WERI-Rb-1 (cell line): ENCODE measurements around the gene PRSS8.
"Not testable (repeated sequence)": the region's sequence is repeated elsewhere in the genome, so short reads cannot be mapped to it uniquely, and the experiment has no call there.

Experiments used
- DNase-seq: peaks from one replicate; pipeline ENCODE4 v3.0.0-alpha.2; 2020
- H3K27ac ChIP-seq: fragments of 250-450 bp; sonication (Bioruptor Pico); 2 replicates; pipeline ENCODE4 v1.5.1; 2020; ENCODE audit warnings: mild to moderate bottlenecking, moderate library complexity
- H3K27me3 ChIP-seq: fragments of 250-450 bp; sonication (Bioruptor Pico); 2 replicates; pipeline ENCODE4 v1.5.1; 2021; ENCODE audit warnings: mild to moderate bottlenecking, low read depth, moderate library complexity; ENCODE audit not compliant: insufficient read depth, severe bottlenecking
- H3K36me3 ChIP-seq: fragments of 250-450 bp; sonication (Bioruptor Pico); 2 replicates; pipeline ENCODE4 v1.5.1; 2020; ENCODE audit warnings: mild to moderate bottlenecking, moderate library complexity
- H3K4me3 ChIP-seq: 2 replicates; pipeline ENCODE4 v1.5.1; 2011; ENCODE audit warnings: low read depth, mild to moderate bottlenecking, control low read depth, low read length
- H3K9me3 ChIP-seq: fragments of 250-450 bp; sonication (Bioruptor Pico); 2 replicates; pipeline ENCODE4 v1.5.1; 2021; ENCODE audit warnings: mild to moderate bottlenecking, moderate library complexity; ENCODE audit not compliant: severe bottlenecking
- TF ChIP-seq, protein P1 (sequence below): IDR thresholded peaks from 2 replicates; pipeline ENCODE4 v1.5.1; 2011; ENCODE audit warnings: low read depth, mild to moderate bottlenecking, control low read depth, inconsistent platforms, low read length

The PRSS8 gene

DNA sequence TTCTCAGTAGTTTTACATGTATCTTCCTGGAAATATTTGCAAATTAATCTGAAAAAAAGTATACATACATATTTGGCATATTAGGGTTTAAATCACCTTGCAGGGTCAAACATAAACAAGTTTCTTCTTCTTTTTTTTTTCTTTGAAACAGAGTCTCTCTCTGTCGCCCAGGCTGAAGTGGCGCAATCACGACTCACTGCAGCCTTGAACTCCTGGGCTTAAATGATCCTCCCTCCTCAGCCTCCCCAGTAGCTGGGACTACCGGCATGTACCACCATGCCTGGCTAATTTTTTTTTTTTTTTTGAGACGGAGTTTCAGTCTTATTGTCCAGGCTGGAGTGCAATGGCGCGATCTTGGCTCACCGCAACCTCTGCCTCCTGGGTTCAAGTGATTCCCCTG lies 31.8 kb upstream of the PRSS8 start:
- H3K27ac ChIP-seq, result no peak overlapping the region
- H3K27me3 ChIP-seq, result no peaks in the 10 kb centered on the region
- no peak for DNase-seq
- TF ChIP-seq, protein P1, sequence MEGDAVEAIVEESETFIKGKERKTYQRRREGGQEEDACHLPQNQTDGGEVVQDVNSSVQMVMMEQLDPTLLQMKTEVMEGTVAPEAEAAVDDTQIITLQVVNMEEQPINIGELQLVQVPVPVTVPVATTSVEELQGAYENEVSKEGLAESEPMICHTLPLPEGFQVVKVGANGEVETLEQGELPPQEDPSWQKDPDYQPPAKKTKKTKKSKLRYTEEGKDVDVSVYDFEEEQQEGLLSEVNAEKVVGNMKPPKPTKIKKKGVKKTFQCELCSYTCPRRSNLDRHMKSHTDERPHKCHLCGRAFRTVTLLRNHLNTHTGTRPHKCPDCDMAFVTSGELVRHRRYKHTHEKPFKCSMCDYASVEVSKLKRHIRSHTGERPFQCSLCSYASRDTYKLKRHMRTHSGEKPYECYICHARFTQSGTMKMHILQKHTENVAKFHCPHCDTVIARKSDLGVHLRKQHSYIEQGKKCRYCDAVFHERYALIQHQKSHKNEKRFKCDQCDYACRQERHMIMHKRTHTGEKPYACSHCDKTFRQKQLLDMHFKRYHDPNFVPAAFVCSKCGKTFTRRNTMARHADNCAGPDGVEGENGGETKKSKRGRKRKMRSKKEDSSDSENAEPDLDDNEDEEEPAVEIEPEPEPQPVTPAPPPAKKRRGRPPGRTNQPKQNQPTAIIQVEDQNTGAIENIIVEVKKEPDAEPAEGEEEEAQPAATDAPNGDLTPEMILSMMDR, result no peak
- no peak overlapping the region for H3K4me3 ChIP-seq
- H3K9me3 ChIP-seq, result no peaks in the 10 kb centered on the region
- H3K36me3 ChIP-seq, result no peaks in the 10 kb centered on the region

DNA sequence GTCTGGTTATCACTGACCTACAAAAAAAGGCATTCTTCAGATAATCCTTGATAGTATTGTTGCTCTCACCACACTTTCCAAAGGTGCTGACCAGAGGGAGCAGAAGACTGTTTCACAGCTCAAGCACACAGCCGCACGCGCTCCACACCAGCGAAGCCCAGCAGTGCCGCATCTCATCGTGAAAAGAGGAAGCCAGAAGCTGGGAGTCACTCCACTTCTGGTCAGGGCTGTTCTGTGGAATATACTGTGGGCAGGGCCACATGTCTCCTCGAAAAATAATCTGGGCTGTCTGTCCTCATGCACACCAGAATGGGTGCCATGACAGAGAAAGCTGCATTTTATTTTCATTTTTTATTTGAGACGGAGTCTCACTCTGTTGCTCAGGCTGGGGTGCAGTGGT lies 21.6 kb upstream of the PRSS8 start:
- DNase-seq, result no peak
- Histone ChIP-seq H3K27ac (no peak overlapping the region), H3K4me3 (no peak overlapping the region), H3K9me3 (no peaks in the 10 kb centered on the region), H3K27me3 (no peaks in the 10 kb centered on the region), H3K36me3 (no peaks in the 10 kb centered on the region)
- TF ChIP-seq, protein P1, result no peak

DNA sequence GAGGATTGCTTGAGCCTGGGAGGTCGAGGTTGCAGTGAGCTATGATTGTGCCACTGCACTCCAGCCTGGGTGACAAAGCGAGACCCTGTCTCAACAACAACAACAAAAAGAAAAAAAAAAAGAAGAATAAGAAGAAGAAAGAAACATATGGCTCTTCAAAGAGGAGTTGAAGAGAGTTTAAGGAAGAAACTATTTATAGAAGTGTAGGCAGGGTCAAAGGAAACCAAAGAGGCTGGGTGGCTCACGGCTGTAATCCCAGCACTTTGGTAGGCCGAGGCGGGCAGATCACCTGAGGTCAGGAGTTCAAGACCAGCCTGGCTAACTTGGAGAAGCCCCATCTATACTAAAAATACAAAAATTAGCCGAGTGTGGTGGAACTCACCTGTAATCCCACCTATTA lies 15.4 kb upstream of the PRSS8 start:
- DNase-seq, H3K27me3 ChIP-seq, H3K36me3 ChIP-seq, H3K27ac ChIP-seq, H3K9me3 ChIP-seq, H3K4me3 ChIP-seq: not testable (repeated sequence)

DNA sequence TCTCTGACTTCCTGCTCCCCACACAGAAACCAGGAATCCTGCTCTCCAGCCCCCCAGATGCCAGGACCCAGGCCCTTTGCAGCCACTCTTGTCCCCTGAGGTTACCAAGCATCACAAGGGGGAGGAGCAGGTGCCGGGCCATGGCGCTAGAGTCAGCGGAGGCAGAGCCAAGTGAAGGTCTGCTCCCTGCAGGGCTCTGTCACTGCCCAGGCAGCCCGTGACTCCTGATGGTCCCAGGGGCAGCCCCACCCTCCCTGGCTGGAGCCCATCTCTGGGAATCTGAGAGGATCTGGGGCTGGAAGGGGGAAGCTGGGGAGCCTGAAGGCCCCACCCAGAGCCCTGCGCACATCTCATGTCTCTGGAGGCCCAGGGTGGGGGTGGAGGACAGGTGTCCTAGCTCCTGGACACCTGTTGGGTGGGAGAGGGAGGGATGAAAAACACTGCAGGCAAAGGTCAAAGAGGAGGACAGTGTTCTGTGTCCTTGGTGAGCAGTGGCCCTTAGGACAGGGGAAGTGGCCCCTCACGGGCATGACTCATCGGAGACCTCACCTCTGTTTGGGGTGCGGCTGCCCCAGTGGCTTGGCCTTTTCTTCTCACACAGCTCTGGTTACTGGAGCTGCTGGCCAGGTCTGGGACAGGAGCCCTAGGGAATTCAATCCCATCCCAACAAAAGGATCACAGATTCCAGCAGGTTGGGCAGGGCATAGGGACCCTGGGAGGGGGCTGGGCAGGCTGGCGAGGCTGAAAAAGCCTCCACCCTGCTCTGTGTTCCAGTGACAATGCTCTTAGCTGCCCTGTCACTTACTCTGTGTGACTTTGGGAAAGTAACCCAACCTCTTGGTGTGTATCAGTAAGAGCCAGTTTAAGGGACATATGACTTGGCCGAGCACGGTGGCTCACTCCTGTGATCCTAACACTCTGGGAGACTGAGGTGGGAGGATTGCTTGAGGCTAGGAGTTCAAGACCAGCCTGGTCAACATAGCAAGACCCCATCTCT lies 14.7 kb upstream of the PRSS8 start, which contains the start of gene PRSS36:
TSS of gene PRSS36 (minus strand) at position 173 of the 997 bp plus-strand sequence. CDS start at position 142, 31 bp downstream.
- TF ChIP-seq, protein P1, result no peak
- Histone ChIP-seq H3K36me3 (no peaks in the 10 kb centered on the region), H3K4me3 (no peak within 1 kb of the TSS), H3K27me3 (no peaks in the 10 kb centered on the region), H3K9me3 (no peaks in the 10 kb centered on the region), H3K27ac (no peak within 1 kb of the TSS)
- DNase-seq, result no peak

DNA sequence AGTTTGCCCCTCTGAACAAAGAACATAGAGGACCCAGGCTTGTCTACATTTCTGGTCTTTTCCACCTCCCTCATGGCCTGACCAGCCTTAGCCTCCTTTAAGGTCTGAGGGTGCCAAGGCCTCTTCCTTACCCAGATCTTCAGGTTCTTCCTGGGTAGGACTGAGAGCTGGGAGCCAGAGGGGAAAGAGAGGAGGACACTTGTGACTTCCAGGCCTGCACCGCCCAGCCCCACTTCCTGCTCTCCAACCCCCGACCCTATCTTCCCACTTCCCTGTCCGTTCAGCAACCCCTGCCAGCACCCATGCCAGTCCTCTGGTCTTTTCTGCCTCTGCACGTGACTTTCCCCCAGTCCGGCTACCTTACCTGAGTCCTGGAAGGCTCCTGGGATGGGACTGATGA lies 13.8 kb upstream of the PRSS8 start:
- Histone ChIP-seq H3K36me3 (no peaks in the 10 kb centered on the region), H3K4me3 (no peak overlapping the region), H3K9me3 (no peaks in the 10 kb centered on the region), H3K27ac (no peak overlapping the region), H3K27me3 (no peaks in the 10 kb centered on the region)
- TF ChIP-seq, protein P1, result no peak
- no peak for DNase-seq

DNA sequence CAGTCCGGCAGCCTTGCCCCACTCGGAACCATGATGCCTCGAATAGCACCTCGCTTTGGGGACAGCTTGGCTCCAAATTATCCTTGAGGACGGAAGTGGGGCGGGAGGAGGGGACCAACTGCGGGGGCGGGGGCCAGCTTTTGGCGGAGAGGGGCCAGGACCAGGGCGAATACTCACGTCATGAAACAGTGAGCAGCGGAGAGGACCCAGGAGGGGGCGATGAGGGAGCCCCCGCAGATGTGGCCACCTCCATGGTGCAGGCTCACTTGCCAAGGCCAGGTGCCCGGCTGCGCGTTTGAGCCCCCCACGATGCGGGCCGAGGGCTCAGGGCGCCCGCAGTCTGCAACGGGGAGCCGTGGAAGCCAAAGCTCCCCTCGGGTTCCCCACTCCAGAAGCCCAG lies 13.4 kb upstream of the PRSS8 start:
- H3K9me3 ChIP-seq, result no peaks in the 10 kb centered on the region
- no peaks in the 10 kb centered on the region for H3K27me3 ChIP-seq
- H3K36me3 ChIP-seq, result no peaks in the 10 kb centered on the region
- TF ChIP-seq, protein P1, result no peak
- no peak overlapping the region for H3K27ac ChIP-seq
- no peak for DNase-seq
- no peak overlapping the region for H3K4me3 ChIP-seq
